Skeletal muscle satellite cell (primary cell): ENCODE measurements around the gene PCDHA8.
A peak's percentile ranks its signal among the peaks of the same experiment; 100 is the strongest.
"Not testable (repeated sequence)": the region's sequence is repeated elsewhere in the genome, so short reads cannot be mapped to it uniquely, and the experiment has no call there.

ENCODE experiments used
- H3K27me3 ChIP-seq: 2 replicates; pipeline ENCODE4 v1.7.0; 2013; ENCODE audit warnings: low read length; ENCODE audit not compliant: control insufficient read depth, insufficient read depth
- H3K36me3 ChIP-seq: 2 replicates; pipeline ENCODE4 v1.7.0; 2013; ENCODE audit warnings: mild to moderate bottlenecking, control low read depth, low read length; ENCODE audit not compliant: insufficient read depth
- H3K4me1 ChIP-seq: 2 replicates; pipeline ENCODE4 v1.7.0; 2013; ENCODE audit warnings: low read length; ENCODE audit not compliant: control insufficient read depth, insufficient read depth
- H3K4me2 ChIP-seq: 2 replicates; pipeline ENCODE4 v1.7.0; 2013; ENCODE audit warnings: mild to moderate bottlenecking, low read length
- H3K4me3 ChIP-seq: 2 replicates; pipeline ENCODE4 v1.7.0; 2013; ENCODE audit warnings: low read length
- H3K9ac ChIP-seq: 2 replicates; pipeline ENCODE4 v1.7.0; 2013; ENCODE audit warnings: mild to moderate bottlenecking, low read depth, low read length, moderate library complexity
- H3K9me3 ChIP-seq: replicated peaks from 2 replicates; pipeline ENCODE4 v1.7.0; 2013; ENCODE audit warnings: mild to moderate bottlenecking, control low read depth, low read length

The PCDHA8 gene

GRCh38 chr5:140834439-140835008 lies 6.5 kb upstream of the PCDHA8 start:
- H3K4me3 ChIP-seq = peak overlapping the region; percentile 28
- not testable (repeated sequence) for H3K9me3 ChIP-seq, H3K4me1 ChIP-seq, H3K27me3 ChIP-seq, H3K4me2 ChIP-seq, H3K36me3 ChIP-seq, H3K9ac ChIP-seq

- H3K4me3 ChIP-seq = no peak overlapping the region
- no peak overlapping the region for H3K4me2 ChIP-seq
- no peaks in the 10 kb centered on the region for H3K4me1 ChIP-seq
- no peaks in the 10 kb centered on the region for H3K36me3 ChIP-seq
- no peak overlapping the region for H3K9ac ChIP-seq
- H3K27me3 ChIP-seq = no peaks in the 10 kb centered on the region
- no peaks in the 10 kb centered on the region for H3K9me3 ChIP-seq
These were observed 5.1 kb upstream of the PCDHA8 start for GRCh38 chr5:140835622-140836510.

- H3K27me3 ChIP-seq = no peaks in the 10 kb centered on the region
- H3K4me3 ChIP-seq = no peak overlapping the region
- H3K36me3 ChIP-seq = no peaks in the 10 kb centered on the region
- H3K9ac ChIP-seq = no peak overlapping the region
- no peaks in the 10 kb centered on the region for H3K9me3 ChIP-seq
- H3K4me1 ChIP-seq = no peaks in the 10 kb centered on the region
- H3K4me2 ChIP-seq = no peak overlapping the region
These were observed 2.1 kb downstream of the PCDHA8 start for GRCh38 chr5:140842798-140843733.

GRCh38 chr5:140848139-140849102 lies 7.4 kb downstream of the PCDHA8 start, which contains the start of gene PCDHA9:
Gene PCDHA9, plus strand, starts transcription at chr5:140848382. Its CDS starts 114 bp downstream, at chr5:140848496.
- not testable (repeated sequence) for H3K4me1 ChIP-seq, H3K36me3 ChIP-seq, H3K9ac ChIP-seq, H3K4me3 ChIP-seq, H3K9me3 ChIP-seq, H3K27me3 ChIP-seq, H3K4me2 ChIP-seq

GRCh38 chr5:140849831-140850634 lies 9.0 kb downstream of the PCDHA8 start:
- not testable (repeated sequence) for H3K9me3 ChIP-seq, H3K4me2 ChIP-seq, H3K4me3 ChIP-seq, H3K9ac ChIP-seq, H3K36me3 ChIP-seq, H3K27me3 ChIP-seq, H3K4me1 ChIP-seq

GRCh38 chr5:140855772-140856674 lies 15.0 kb downstream of the PCDHA8 start, which contains the start of gene PCDHA10:
Gene PCDHA10, plus strand, starts transcription at chr5:140855897. Its CDS starts 152 bp downstream, at chr5:140856049.
- H3K27me3 ChIP-seq = no peaks in the 10 kb centered on the region
- no peak within 1 kb of the TSS for H3K4me3 ChIP-seq
- no peaks in the 10 kb centered on the region for H3K4me1 ChIP-seq
- no peaks in the 10 kb centered on the region for H3K36me3 ChIP-seq
- H3K9ac ChIP-seq = no peak within 1 kb of the TSS
- no peak within 1 kb of the TSS for H3K4me2 ChIP-seq
- no peaks in the 10 kb centered on the region for H3K9me3 ChIP-seq

- Histone ChIP-seq H3K4me2 (no peak overlapping the region), H3K27me3 (no peaks in the 10 kb centered on the region), H3K9ac (no peak overlapping the region), H3K4me1 (no peaks in the 10 kb centered on the region), H3K9me3 (peaks cover 6% of the 10 kb centered on the region), H3K36me3 (no peaks in the 10 kb centered on the region), H3K4me3 (no peak overlapping the region)
These were observed 16.4 kb downstream of the PCDHA8 start for GRCh38 chr5:140857177-140857986.

- Histone ChIP-seq H3K4me2 (no peak overlapping the region), H3K9me3 (peaks cover 6% of the 10 kb centered on the region)
These were observed 16.9 kb downstream of the PCDHA8 start for GRCh38 chr5:140857987-140858240.

More at GRCh38 chr5:140857987-140858240, 16.9 kb downstream of the PCDHA8 start:
- Histone ChIP-seq H3K4me1 (no peaks in the 10 kb centered on the region), H3K27me3 (no peaks in the 10 kb centered on the region), H3K4me3 (no peak overlapping the region), H3K9ac (no peak overlapping the region), H3K36me3 (no peaks in the 10 kb centered on the region)
